NCI-H1105 treated with DMSO at 0.1 percent for 48 hours (cell line): ENCODE data around the gene IRX4.

Experiments
- DNase-seq: peaks from one replicate; lab custom pipeline; 2025; lab: John Stamatoyannopoulos, UW

Gene IRX4

GRCh38 chr5:1891391-1891790 is 8.7 kb upstream of the IRX4 start:
- no peak for DNase-seq

GRCh38 chr5:1890296-1890695 is 7.6 kb upstream of the IRX4 start:
- DNase-seq, result no peak

DNA sequence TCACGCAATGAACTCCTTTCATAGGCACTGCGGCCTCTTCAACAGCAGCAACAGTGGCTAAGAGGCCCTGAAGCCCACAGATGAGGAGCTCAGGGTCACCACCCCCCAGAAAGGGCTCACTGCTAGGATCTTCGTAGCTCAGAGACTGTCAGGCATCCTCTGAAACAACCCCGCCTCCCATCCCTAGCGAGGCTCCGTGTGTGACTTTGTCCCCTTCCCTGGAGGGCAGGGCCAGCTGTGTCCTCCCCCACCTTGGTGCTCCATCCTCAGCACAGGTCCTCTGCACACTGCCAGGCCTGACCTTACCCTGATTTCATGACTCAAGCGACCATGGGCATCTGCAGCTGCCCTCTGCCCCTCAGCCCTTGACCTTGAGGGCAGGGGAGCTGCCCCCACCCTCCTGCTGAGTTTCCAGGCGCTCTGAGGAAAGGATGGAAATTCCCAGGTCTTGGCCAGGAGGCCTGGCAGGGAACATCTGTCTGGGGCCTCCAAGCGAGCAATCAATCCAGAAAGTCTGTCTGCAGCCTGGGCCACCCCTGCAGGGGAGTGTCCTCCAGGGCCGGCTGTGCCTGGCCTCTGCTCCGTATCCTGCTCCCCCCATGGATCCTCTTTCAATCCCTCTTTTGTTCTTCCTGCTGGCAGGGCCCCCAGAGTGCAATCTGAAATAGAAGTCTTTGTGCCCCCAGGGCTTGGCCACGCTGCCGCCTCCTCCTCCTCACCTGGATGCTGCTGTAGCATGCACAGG is 6.8 kb upstream of the IRX4 start:
- no peak for DNase-seq

GRCh38 chr5:1888541-1889251 is 6.0 kb upstream of the IRX4 start:
- DNase-seq, result no peak

GRCh38 chr5:1887588-1888360 is 5.0 kb upstream of the IRX4 start:
- no peak for DNase-seq

- no peak for DNase-seq
These were observed 4.3 kb upstream of the IRX4 start for GRCh38 chr5:1886846-1887587.

DNA sequence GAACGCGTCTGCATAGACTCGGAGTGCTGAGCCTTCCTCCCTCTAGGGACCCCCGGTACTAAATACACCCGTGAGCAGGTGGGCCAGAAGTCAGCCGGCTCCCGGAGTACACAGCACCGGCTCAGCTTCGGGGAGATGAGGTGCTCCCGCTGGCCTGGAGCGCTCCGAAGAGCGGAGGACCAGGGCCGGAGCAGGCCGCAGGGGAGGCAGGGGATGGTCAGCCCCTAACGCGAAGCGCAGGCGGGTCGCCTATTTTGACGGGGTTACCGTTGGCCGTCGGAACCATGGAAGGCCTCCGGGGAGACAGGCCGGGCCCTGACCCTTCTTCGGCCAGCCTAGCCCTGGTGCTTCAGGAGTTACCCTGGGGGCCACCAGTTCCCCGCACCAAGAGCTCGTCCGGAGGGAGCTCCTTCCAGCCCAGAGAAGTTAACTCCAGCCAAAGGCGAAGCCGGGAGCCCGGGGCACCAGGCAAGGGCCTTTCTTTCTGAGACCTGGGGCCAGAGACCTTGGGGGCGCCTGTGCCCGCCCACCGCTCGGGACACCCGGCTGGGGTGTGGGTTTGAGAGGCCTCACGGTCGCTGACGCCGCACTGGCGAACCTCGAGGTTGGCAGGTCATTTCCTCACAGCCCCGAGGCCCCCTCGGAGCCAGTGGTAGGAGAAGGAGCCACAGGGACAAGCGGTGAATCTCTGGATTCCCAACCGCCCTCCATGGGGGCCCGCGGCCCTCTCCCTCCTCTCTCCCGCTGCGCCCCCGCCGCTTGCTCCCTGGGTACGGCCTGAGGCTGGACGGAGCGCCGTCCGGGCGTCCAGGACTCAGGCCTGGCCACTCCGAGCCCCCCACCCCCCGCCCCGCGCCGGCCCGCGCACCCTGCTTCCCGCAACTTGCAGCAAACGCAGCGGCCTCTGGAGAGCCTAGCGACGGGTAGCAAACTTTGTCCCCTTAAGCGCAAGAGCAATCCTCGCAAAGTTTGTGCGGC is 3.4 kb upstream of the IRX4 start:
- DNase-seq, result no peak

- no peak for DNase-seq
These were observed 2.7 kb upstream of the IRX4 start for GRCh38 chr5:1885404-1885755.

- DNase-seq, result no peak
These were observed 2.1 kb upstream of the IRX4 start for GRCh38 chr5:1884678-1885403.

DNA sequence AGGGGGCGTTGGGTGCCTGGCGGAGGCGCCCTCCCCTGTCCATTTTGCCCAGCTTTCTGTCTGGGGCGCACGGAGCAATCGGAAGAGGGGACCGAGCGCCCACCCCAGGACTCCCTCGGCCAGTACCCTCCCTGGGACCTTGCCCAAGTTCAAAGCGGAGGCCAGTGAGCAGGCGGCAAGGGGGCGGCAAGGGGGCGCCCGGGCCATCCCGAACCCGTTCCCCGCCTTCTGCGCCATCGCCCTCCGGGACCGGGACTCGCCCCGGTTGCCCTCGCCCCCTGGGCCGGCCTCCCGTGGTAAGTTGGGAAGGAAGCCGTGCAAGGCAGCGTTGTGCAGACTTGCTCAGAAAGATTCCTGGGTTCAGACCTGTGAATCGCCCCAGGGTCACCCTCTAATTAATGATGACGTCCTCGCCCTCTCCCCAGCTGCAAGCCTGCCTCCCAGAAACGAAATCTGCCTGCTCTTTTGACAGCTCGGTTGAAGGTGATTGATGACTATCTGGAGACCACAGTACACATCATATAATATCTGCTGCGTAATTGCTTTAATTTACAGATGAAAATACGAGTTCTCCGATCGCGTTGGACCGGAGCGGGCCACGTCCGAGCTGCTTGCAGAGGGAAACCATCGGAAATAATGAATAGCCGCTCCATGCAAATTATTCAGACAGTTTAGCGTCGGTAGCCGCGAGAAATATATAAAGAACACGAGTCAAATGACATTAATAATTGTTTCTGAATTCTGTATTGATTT is 1.4 kb upstream of the IRX4 start:
- DNase-seq, result no peak

DNA sequence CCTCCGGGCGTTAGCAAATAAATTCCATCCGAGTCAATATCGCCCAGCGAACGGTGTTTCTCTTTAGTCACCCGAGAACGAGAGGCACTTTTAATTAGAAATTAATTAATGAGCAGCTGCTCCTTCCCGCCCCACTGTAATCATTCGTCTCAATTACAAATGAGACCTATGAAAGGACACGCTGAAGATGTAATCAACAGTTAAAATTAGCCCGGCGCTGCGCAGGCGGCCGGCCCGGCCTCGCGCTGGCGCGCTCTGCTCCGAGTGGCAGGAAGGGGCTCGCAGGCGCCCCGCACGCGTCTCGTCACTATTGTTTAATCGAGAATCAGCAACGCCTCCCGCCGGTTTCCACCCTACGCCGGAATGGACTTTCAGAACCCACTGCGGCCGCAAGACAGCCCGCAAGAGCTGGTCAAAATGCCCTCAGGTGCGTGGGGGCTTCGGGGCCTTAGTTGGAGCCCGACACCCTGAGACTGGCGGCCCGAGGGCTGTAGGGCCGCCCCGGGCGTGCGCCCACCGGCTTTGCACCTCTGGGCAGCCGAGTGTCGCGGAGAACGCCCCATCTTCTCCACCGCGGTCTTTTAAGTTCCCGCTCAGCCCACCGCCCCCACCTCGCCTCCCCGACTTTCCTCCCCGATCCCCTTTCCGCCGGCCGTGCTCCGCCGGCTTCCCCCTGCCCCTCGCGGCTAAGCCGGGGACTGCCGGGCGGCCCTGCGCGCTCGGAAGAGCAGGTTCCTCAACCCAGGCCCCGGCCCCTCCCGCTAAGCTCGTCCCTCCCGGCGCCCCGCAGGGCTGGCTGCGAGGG is 597 bp upstream of the IRX4 start:
- peak; percentile 37 for DNase-seq

DNA sequence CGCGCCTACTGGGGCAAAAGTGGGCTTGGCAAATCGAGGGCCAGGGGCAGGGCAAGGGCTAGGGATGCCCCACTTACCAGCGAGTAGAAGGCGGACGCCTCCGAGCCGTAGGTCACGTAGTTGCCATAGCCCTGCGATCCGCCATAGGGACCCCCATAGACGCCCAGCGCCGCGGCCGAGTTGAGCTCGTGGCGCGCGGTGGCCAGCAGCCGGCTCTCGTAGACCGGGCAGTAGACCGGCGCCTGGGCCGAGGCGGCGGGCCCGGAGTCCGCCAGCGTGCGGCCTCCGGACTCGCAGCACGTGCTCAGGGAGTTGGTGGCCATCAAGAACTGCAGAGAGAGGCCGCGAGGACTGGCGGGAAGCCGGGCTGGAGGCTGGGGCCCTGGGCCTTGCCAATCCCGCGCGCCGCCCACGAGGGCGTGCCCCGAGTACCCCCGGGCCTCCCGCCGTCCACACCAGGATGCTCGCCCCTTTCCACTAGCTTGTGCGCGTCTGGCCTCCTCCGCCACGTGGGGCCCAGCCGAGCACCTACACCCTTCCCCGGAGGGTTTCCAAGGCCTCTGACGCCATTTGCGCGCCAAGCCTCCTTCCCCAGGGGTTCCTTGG is 891 bp downstream of the IRX4 start:
- DNase-seq, result no peak

DNA sequence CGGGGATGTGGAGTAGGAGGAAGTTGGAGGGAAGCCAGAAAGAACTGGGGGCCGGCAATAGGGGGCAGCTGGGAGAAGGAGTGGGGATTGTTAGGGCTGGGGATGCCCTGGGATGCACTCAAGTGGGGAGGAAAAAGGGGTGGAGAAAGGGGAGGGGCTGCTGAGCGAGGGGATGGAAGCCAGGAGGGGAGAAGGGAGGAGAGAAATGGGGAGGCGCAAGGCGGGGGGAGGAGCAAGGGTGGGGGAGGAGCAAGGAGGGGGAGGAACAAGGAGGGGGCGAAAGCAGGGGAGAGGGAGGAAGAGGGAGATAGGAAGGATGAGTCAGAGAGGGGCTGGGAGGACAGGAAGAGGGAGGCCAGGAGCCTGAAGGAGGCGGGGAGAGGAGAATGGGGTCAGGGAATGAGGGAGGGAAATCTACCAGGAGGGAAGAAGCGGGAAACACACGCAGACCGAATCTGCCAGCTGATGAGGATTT is 1.6 kb downstream of the IRX4 start:
- DNase-seq, result no peak

- no peak for DNase-seq
These were observed 2.2 kb downstream of the IRX4 start for GRCh38 chr5:1880377-1881025.

DNA sequence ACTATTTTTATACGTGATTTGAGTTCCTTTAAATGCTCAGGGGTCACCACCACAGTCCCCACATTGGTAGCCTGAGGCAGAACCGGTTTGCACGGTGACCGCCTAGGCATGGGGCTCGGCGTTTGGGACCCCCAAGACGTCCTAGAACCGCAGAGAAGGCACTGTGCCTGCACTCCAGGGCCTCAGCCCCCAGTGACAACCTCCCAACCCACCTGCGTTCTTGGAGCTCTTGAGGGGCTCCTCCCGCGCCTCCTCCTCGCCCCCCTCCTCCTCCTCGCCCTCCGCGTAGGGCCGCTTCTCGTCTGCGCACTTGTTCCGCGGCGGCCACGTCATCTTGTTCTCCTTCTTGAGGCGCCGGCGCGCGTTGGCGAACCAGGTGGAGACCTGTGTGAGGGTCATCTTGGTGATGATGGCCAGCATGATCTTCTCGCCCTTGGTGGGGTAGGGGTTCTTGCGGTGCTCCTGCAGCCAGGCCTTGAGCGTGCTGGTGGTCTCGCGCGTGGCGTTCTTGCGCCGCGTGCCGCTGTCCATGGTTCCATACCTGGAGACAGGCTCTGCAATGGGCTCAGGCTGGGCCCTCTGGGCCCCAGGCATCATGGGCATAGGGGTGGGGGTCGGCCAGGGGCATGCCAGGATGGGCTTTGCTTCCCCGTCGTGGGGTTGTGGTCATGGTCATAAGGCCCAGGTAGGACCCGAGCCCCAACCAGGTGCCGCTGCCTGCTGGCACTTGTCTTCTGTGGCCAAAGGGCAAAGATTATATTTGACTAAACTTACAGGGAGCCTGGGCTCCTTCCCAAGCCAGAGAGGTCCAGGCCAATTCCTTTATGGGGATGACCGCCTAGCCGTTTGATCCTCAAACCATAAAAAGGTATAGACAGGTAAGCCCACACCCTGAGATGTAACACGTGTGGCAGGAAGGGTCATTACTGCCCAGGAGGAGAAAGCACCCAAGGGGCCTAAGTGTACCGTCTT is 3.1 kb downstream of the IRX4 start:
- no peak for DNase-seq

- DNase-seq, result no peak
These were observed 4.5 kb downstream of the IRX4 start for GRCh38 chr5:1878050-1878849.
